Middle frontal gyrus (tissue), 1 donor: ENCODE measurements around the gene MAN2A2.
"Not testable (repeated sequence)": the region's sequence is repeated elsewhere in the genome, so short reads cannot be mapped to it uniquely, and the experiment has no call there.

Experiments used
- DNase-seq: peaks from one replicate; pipeline ENCODE4 v3.0.0-alpha.2; 2015; ENCODE audit warnings: low spot score; ENCODE audit errors: extremely low spot score

MAN2A2 gene

GRCh38 chr15:90903733-90904536, 833 bp downstream of the MAN2A2 start:
- DNase-seq = no peak

GRCh38 chr15:90904746-90905145, 1.6 kb downstream of the MAN2A2 start:
- DNase-seq = no peak

- no peak for DNase-seq
Observed at GRCh38 chr15:90905306-90906180, 2.4 kb downstream of the MAN2A2 start.

- DNase-seq = no peak
Observed at GRCh38 chr15:90906181-90906849, 3.2 kb downstream of the MAN2A2 start.

GRCh38 chr15:90907051-90907660, 4.1 kb downstream of the MAN2A2 start:
- no peak for DNase-seq

- DNase-seq = no peak
Observed at GRCh38 chr15:90907838-90908507, 4.9 kb downstream of the MAN2A2 start.

GRCh38 chr15:90909449-90909848, 6.3 kb downstream of the MAN2A2 start:
- not testable (repeated sequence) for DNase-seq

DNA sequence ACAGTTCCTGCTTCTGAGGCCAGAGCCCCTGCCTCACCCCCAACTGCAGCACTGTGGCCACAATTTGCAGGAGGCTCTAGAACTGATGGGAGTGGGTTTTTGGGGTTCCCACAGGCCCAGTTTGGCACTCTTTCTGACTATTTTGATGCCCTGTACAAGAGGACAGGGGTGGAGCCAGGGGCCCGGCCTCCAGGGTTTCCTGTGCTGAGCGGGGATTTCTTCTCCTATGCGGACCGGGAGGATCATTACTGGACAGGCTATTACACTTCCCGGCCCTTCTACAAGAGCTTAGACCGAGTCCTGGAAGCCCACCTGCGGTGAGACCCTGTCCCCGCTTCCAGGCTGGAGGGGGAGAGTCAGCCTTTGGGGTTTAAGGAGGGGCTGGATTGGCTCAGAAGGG, 6.9 kb downstream of the MAN2A2 start:
- no peak for DNase-seq

GRCh38 chr15:90910441-90911301, 7.6 kb downstream of the MAN2A2 start:
- no peak for DNase-seq

DNA sequence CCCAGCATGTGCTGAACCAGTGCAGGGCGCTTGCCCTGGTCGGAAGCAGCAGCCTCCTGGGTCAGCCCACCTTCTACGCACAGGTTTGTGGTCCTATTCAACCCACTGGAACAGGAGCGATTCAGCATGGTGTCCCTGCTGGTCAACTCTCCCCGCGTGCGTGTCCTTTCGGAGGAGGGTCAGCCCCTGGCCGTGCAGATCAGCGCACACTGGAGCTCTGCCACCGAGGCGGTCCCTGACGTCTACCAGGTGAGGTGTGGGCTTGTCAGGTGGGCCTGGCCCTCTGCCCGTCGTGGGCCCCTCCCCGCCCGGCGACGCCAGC, 8.2 kb downstream of the MAN2A2 start:
- DNase-seq = no peak

- DNase-seq = no peak
Observed at GRCh38 chr15:90911906-90912769, 9.0 kb downstream of the MAN2A2 start.

GRCh38 chr15:90912770-90913075, 9.6 kb downstream of the MAN2A2 start:
- DNase-seq = no peak

GRCh38 chr15:90913398-90913944, 10.4 kb downstream of the MAN2A2 start:
- DNase-seq = no peak

DNA sequence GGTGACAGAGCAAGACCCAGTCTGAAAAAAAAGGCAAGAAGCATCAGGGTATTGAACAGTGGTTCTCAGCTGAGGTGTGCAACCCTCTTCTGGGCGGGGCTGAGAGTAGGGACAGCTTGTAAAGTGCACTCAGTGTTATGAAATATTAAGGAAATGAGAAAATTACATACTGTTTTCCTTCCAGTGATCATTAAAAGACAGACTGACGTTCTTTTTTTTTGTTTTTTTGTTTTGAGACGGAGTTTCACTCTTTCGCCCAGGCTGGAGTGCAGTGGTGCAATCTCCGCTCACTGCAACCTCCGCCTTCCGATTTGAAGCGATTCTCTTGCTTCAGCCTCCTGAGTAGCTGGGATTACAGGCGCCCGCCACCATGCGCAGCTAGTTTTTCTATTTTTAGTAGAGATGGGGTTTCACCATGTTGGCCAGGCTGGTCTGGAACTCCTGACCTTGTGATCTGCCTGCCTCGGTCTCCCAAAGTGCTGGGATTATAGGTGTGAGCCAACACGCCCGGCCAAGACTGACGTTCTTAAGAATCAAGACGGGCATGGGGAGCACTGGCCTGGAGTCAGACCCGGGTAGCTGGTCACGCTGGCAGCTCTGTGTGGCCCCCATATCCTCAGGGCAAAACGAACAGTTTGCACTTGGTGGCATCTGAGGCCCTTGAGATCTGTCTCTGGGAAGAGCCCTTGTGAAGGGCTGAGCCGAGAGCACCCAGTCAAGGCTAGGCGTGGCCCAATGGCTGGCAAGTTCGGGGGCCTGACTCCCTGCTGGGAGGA, 11.4 kb downstream of the MAN2A2 start:
- DNase-seq = no peak

DNA sequence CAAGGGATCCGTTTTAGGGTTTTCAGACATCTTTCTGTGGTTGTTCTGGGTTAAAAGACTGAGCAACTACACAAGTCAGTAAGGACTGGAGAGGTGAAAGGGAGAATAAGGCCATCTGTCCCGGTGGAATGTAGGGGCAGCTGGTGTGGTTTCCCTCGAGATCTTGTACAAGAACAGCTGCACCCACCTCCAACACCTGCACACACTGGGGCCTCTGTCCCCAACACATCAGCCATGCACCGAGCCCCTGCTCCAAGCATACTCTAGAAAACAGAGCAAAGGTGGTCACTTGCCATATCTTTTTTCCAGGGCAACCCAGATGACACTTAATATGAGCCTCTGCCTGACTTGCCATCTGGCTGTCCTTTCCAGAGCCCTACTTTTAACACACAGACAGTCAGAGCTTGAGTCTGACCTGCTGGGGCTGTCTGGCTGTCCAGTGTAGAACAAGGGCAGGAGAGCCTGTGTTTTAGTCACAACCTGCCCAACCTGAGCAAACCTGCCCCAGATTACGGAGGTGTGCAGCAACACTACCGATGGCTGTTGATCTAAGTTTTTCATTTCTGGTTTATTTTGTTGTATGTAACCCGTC, 12.2 kb downstream of the MAN2A2 start:
- no peak for DNase-seq

- no peak for DNase-seq
Observed at GRCh38 chr15:90915808-90916440, 12.8 kb downstream of the MAN2A2 start.

GRCh38 chr15:90916461-90916860, 13.4 kb downstream of the MAN2A2 start:
- no peak for DNase-seq
